SK-N-SH (cell line): ENCODE measurements around the gene GYS1.
"Not testable (repeated sequence)": the region's sequence is repeated elsewhere in the genome, so short reads cannot be mapped to it uniquely, and the experiment has no call there.

Source experiments
- EP300 ChIP-seq, 2 experiments: IDR thresholded peaks; 2 replicates each; pipeline versions ENCODE4 v1.4.0 to v1.6.1; 2012; ENCODE audit warnings: borderline replicate concordance in 1 of 2, low read depth in 1 of 2, low read length in 1 of 2
- EZH2phosphoT487 ChIP-seq: fragments of 200-600 bp; sonication (generic); IDR thresholded peaks from 2 replicates; pipeline ENCODE4 v1.6.1; 2017; ENCODE audit warnings: low read depth, mixed run types, mild to moderate bottlenecking, antibody characterized with exemption, moderate library complexity, borderline replicate concordance
- NRF1 ChIP-seq: IDR thresholded peaks from 2 replicates; pipeline ENCODE4 v1.6.1; 2012; ENCODE audit warnings: low read depth, mild to moderate bottlenecking, low read length
- REST ChIP-seq: IDR thresholded peaks from 2 replicates; pipeline ENCODE4 v1.6.1; 2012; ENCODE audit warnings: mild to moderate bottlenecking, low read depth, low read length, moderate library complexity
- RFX5 ChIP-seq: IDR thresholded peaks from 2 replicates; pipeline ENCODE4 v1.6.1; 2012; ENCODE audit warnings: mild to moderate bottlenecking, improper control_type of control experiment, low read length
- SMC3 ChIP-seq: IDR thresholded peaks from 2 replicates; pipeline ENCODE4 v1.6.1; 2012; ENCODE audit warnings: low read depth, low read length, improper control_type of control experiment
- YY1 ChIP-seq: IDR thresholded peaks from 2 replicates; pipeline ENCODE4 v1.4.0; 2012; ENCODE audit warnings: low read depth, mild to moderate bottlenecking
- TF ChIP-seq, protein P1 (sequence below): fragments of 150-350 bp; IDR thresholded peaks from 2 replicates; pipeline ENCODE4 v1.6.1; 2017; ENCODE audit warnings: antibody characterized with exemption, low read length, low read depth, borderline replicate concordance
- TF ChIP-seq, protein P2 (sequence below): fragments of 200-600 bp; sonication (generic); IDR thresholded peaks from 2 replicates; pipeline ENCODE4 v1.6.1; 2017; ENCODE audit warnings: antibody characterized with exemption, mild to moderate bottlenecking, moderate library complexity

DNA sequence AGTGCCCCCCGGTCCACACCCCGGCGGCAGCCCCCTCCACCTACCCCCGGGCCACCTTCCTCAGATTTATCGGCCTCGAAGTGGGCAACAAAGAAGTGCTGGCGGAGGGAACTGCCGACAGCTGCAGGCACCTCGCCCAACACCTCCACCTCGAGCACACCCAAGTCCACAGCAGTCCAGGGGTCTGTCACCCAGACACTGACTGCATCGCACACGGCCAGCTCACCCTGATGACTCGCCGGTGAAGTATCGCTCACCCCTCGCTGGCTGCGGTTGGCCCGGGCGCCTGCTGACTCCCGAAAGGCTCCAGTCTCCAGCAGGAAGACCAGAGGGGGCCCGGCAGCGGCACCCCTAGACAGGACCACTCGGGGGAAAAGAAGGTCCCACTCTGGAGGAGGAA is 32.5 kb upstream of the GYS1 start:
- not testable (repeated sequence) for TF ChIP-seq YY1; EP300 (IDR thresholded peaks at IDR 0.05; ENCODE audit: borderline replicate concordance in 1 of 2, low read depth in 1 of 2, low read length in 1 of 2); EZH2phosphoT487; RFX5; NRF1; REST; SMC3
- TF ChIP-seq, protein P1, sequence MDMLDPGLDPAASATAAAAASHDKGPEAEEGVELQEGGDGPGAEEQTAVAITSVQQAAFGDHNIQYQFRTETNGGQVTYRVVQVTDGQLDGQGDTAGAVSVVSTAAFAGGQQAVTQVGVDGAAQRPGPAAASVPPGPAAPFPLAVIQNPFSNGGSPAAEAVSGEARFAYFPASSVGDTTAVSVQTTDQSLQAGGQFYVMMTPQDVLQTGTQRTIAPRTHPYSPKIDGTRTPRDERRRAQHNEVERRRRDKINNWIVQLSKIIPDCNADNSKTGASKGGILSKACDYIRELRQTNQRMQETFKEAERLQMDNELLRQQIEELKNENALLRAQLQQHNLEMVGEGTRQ: not testable (repeated sequence)
- TF ChIP-seq, protein P2, sequence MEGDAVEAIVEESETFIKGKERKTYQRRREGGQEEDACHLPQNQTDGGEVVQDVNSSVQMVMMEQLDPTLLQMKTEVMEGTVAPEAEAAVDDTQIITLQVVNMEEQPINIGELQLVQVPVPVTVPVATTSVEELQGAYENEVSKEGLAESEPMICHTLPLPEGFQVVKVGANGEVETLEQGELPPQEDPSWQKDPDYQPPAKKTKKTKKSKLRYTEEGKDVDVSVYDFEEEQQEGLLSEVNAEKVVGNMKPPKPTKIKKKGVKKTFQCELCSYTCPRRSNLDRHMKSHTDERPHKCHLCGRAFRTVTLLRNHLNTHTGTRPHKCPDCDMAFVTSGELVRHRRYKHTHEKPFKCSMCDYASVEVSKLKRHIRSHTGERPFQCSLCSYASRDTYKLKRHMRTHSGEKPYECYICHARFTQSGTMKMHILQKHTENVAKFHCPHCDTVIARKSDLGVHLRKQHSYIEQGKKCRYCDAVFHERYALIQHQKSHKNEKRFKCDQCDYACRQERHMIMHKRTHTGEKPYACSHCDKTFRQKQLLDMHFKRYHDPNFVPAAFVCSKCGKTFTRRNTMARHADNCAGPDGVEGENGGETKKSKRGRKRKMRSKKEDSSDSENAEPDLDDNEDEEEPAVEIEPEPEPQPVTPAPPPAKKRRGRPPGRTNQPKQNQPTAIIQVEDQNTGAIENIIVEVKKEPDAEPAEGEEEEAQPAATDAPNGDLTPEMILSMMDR: not testable (repeated sequence)
